Measurements from ENCODE around the gene BCL11A.
"Not testable (repeated sequence)": the region's sequence is repeated elsewhere in the genome, so short reads cannot be mapped to it uniquely, and the experiment has no call there.

The BCL11A gene

DNA sequence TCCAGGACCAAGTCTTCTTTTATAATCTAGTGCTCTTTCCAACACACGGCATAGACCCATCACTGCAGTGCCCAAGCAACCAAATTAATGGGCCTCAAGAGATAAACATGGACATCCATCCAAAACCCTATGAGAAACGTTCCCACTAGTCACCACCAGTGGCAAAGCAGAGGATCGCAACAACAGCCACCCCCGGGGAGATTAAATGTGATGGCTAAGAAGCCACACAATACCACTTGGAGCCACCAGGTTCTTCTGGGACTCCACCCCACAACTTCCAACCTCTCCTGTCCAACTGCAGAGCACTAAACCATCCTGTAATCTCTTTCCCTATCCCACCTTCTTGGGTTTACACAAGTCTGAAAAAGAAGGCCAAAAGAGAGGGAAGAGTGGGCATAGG, 123.8 kb downstream of the BCL11A start:
- DNase-seq (ENCODE audit: low read depth), result no peak

DNA sequence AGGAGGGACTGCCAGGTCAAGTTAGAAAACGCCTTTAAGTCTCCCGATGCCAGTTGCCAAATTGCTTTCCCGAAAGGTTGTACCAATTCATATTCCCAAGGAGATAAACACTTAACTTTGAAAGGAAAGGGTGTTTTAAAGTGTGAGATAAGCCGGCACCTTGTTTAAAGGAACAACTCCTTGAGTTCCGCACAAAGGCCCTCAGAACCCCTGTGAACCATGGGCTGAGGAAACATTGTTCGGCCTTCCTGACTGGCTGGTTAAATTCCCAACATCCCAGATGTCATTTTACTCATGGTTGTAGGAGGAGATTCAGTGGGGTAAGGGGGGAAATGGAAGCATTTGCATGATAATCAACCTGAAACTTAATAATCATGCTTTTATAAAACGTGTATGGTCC, 126.6 kb downstream of the BCL11A start:
- no peak for DNase-seq (ENCODE audit: low read depth)

DNA sequence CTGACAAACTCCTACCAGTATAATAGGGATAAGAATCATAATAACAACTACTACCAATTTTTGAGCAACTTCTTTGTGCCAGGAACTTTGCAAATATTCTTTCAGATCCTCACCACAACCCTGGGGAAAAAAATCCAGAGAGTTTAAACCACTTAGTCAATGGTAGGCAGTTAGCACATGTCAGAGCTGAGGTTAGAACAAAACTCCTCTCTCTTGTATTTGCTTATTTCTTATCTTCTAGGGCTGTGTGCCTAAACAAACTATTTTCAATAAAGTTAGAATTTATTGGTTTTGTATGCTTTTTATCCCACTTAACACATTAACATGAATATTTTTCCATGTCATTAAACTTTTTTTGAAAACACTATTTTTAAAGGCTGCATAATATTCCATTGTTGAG, 127.1 kb downstream of the BCL11A start:
- DNase-seq (ENCODE audit: low read depth), result no peak

DNA sequence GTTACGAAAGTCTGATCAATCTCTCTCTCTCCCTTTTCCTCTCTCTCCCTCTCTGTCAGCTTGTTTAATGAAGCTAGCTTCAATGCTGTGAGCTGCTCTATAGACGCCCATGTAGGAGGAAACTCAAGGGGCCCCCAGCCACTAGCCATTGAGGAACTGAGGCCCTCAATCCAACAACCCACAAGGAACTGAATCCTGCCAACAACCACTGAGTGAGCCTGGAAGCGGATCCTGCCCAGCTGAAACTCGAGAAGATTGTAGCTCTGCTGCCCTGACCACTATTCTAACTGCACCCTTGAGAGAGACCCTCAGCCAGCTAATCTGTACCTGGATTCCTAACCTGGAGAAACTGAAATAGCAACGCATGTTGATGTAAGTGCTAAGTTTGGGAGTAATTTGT, 129.2 kb downstream of the BCL11A start:
- DNase-seq (ENCODE audit: low read depth), result no peak

DNA sequence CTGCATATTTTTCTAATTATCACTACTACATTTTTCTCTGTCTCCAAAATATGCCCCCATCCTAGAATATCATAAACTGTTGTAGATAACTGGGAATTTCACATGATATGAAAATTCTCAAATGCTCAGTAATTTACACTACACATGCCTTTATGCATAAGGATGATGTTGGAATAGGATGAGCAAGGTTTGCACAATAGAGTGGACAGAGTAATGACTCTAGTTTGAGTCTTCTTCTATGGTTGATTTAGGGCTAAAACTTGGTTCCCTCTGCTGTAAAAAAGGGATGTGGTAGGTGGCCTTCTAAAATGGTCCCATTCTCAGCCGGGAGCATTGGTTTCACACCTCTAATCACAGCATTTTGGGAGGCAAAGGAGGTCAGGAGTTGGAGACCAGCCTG, 129.9 kb downstream of the BCL11A start:
- no peak for DNase-seq (ENCODE audit: low read depth)

DNA sequence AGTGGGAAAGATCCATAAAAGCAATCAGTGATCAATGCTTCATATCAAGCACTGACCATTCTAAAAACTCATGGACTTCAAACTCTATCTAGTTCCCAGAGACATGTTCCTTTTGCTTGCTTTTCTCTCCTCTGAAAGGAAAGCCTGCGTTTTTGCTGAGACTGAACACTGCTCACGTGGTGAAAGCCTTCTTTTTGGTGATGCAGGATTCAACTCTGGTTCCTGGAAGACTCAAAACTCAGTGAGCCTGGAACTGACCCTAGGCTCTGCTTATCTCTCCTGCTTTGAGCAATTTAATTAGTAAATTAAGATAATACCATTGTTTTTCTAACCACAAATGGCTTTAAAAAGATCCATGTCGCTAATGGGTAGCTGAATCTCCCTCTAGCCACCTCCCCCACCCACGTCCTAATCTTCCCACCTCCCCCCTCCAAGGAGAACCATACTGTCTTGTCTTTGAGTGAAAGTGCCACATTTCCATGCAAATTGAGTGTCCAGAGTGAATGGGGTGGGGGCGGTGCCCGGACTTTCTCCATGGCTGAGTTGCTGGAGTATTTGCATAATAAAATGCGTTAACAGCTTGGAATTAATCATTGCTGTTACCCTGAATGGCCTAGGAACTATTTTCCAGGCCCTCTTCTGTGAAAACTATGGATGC, 130.5 kb downstream of the BCL11A start:
- DNase-seq (ENCODE audit: low read depth), result no peak

DNA sequence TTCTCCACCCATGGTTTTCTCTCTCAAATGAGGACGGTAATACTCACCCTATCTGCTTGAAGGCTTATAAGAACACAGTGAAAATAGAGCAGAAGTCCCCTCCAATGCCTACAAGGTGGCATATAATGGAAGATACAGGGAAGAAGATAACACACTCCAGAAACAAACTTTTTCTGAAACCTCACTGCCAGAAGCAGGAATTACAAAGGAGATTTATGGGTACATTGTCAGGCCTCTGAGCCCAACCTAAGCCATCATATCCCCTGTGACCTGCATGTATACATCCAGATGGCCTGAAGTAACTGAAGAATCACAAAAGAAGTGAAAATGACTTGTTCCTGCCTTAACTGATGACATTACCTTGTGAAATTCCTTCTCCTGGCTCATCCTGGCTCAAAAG, 136.2 kb downstream of the BCL11A start:
- not testable (repeated sequence) for DNase-seq (ENCODE audit: low read depth)

DNA sequence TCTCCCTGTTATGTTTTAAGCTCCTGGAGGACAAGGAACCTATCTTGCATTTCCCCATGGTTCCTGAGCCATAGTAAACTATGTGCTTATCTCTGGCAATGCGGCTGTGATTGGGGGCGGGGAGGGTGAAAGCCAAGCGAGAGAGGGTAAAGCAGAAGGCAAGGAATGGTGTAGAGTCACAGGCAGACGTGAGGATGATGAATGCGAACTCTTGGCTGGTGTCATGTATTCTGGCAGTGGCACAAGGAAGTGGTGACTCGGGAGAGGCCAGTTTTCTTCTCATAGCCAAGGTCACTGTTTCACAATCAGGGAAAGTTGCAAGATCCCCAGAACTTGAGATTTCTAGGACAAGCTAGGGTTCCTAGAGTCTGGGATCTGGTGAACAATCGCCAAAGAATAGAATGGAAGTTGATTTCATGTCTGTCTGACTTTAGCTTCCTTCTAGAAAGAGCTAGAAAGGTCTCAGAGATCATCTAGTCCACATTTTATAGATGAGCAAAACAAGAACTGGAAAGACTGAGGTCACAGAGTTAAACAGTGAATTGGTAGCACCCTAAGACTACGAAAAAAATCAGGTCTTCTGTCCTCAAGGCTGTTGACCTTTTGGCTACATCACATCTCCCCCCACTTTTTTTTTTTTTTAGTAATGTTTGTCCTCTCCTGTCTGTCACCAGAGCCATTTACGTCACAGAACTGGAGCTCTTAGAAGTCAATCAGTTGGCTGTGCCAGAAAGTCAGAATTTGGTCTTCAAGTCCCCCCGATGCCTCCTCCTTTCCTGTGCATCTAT, 137.0 kb downstream of the BCL11A start:
- no peak for DNase-seq (ENCODE audit: low read depth)

DNA sequence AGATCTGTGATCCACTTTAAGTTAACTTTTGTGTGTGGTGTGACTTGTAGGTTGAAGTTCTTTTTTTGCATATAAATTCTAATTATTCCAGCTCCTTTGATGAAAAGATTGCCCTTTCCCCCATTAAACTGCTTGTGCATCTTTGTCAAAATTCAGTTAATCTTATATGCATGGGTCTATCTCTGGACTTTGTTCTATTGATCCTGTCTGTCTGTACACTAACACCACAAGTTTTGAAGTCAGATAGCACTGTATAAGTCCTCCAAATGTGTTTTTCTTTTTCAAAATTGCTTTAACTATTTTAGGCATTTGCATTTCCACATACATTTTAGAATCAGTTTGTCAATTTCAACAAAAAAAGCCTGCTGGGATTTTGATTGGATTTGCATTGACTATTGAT, 137.6 kb downstream of the BCL11A start:
- no peak for DNase-seq (ENCODE audit: low read depth)

DNA sequence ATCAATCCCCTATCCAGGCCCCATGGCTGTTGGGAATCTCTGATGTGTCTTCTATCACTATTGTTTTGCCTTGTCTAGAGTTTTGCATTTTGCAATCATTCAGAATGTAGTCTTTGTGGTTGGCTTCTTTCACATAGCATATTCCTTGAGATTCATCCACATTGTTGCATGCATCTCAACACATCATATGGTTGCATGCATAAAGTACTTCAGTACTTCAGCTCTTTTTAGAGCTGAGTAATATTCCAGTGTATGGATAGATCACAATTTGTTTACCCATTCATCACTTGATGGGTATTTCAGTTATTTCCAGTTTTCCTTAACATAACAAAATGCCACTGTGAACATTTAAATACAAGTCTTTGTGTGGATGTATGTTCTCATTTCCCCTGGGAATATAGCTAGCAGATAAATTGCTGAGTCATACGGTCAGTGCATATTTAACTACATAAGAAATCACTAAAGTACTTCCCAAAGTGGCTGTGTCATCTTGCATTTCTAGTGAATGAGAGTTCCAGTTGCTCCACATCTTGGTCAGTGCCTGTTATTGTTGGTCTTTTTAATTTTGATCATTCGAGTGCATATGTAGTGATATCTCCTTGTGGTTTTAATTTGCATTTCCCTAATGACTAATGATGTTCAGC, 138.8 kb downstream of the BCL11A start:
- DNase-seq (ENCODE audit: low read depth), result no peak

DNA sequence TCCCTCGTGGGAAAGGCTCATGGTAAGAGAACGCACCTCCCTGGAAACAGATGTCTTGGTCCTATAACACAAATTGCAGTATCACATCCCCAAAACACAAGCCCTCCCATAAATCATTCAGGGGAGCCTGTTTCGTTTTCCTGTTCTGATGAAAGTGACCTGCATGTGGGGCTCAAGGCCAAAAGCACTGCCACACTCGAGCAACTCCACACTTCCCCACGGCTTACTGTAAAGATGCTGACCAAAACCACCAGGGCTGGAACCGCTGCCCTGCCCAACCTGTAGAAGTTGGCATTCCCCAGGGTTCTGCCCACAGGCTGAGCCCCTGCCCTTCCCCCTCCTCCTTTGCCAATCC, 139.7 kb downstream of the BCL11A start:
- DNase-seq (ENCODE audit: low read depth), result no peak

DNA sequence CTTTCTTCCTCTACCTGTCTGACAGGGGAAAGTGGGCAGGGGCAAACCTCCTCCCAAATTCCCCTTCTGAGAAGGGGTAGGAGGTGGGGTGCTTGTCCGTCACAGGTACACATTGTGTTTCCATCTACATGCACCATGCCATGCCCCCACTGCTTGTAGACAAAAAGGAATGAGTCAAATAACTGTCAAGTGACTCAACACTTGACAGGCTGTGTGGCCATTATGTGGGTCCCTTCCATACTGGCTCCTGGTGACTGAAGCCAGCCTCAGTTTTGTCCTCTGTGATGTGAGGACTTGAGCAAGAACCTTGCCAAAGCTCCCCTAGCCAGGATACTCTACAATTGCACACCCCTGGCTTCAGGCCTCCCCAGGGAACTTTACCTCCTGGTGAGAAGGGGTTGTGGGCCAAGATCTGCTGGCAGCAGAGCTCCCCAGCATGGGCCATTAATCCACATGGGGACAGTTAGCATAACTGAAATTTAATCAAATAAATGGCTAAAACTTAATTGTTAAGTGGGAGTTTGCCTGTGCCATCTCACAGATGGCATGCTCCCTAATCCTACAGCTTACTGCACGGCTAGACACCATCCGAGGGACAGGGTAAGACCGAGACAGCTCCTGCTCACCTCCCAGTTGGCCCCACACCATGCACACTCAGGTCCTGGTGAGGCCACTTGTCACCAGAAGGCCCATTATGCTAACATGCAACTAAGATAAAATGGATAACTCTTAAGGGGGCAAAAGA, 140.2 kb downstream of the BCL11A start:
- DNase-seq (ENCODE audit: low read depth), result no peak

DNA sequence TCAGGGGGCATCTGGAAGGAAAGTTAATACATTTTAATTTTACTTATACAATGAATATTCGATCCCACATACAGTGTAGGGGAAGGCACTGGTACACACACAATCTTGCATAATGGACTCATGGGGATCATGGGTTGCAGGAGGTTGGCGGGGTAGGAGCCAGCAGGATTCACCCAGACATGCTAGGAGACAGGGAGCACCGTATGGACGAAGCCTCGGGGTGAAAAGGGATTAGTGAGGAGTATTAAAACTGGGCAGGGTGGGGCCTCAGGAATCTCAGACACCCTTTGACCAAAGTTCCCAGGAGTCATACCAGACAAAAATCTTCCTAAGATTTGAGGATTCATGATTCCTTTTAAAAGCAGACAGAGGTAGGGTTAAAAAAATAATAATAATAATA, 140.8 kb downstream of the BCL11A start:
- no peak for DNase-seq (ENCODE audit: low read depth)

DNA sequence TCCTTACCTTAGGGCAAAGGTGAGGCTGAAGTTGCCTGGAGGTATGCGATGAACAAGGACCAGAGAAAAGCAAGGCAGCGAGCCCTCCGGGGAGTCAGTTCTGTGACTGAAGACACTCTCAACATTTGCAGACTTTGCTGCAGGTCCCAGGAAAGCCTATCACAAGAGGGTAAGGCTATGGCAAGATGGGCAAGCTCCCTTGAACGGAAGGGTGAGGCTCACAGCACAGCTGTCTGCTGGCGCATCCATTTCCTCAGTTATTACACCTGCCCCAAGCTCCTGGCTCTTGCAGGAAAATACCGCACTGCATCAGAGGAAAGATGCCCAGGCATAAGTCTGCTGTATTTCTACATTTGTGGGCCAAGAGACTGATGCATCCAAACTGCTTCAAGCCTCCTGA, 141.4 kb downstream of the BCL11A start:
- no peak for DNase-seq (ENCODE audit: low read depth)

DNA sequence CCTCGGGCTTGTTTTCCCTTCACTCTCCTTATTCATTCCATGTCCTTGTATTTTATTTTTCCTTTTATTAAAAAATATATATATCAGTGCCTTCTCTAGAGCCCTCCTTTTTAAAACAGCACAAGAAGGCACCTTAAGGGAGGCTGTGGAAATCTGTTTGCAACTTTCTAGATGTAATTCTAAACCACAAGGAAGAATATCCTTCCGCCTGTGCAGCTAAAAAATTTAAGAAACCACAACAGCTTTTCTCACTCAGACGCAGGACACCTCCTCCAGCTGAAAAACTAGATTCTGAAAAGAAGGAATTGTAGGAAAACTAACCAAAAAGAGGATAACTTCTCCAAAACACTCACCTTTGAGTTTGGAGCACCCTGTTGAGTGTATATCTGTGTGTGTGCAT, 142.2 kb downstream of the BCL11A start:
- no peak for DNase-seq (ENCODE audit: low read depth)

DNA sequence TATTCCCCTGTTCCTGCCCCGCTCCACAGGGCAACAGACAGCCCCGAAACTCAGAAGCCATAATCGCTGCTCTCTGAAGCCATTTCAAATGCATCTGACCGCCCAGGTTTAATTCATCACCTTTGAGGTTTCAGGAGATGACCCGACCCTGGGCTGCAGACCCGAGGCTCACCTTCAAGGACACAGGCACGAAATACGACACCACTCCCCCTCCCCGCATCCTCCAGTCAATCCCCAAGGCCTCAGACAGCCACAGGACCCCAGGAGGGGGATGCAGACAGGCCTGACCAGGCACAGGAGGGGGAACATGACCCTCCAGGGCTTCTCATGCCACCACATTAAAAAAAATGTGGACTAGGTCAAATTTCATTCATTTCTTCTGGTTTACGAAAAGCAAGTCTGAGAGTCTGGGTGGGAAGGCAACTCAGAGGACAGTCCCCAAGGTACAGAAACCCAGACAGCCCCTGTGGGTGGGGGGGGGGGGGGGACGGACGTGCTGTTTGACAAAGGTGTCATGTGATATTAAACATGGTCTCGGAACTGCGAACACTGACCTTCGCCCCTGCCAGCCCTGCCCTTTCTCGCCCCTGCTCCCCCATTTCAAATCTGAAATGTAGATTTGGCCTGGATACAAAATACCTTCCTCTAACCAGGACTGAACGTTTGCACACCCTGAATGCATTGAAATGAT, 142.9 kb downstream of the BCL11A start:
- DNase-seq (ENCODE audit: low read depth), result no peak

DNA sequence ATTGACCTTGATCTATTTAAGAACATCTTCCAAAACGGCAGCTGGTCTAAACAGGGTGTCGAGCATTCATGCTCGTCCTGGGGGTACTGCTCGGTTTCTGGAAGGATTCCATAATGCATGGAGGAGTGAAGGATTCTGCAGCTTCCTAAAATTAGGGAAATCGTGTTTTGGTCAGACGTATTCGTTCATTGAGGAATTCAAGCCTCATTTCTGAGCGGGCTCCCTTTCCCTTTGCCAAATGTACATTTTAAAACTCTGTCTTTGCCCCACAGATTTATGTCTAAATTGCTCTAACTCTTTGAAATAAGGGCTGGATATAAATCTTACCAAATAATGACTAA, 144.0 kb downstream of the BCL11A start:
- DNase-seq (ENCODE audit: low read depth), result no peak

DNA sequence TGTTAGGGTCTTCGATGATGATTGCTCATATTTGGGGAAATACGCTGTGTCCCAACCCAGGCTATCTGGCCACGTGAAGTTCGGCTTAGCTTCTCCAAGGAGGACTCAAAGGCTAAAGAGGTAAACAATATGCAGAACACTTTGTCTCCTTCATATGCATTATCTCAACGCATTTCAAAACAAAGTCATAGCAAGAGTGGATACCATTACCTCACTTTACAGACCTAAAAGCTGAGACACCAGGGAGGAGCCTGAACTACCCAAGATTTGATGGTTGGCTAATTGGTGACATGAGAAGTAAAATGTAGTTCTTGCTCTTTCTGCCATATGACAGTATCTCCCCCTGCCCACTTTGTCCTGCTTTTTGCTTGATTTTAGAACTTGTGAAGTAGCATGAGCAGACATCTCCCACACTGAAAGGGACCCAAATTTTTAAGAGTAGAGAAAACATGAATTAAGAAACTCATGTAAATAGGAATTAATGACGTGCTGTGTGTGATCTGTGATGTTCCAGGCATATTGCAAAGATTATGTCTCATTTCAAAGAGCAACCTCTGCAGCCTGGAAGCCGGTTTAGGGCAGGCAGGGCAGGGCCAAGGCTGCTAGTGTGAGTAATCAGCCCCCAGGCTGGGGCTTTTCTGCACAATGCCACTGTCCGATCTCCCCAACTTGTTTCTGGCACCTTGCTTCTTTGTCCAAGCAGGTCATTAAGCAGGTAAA, 144.5 kb downstream of the BCL11A start:
- DNase-seq (ENCODE audit: low read depth), result no peak

DNA sequence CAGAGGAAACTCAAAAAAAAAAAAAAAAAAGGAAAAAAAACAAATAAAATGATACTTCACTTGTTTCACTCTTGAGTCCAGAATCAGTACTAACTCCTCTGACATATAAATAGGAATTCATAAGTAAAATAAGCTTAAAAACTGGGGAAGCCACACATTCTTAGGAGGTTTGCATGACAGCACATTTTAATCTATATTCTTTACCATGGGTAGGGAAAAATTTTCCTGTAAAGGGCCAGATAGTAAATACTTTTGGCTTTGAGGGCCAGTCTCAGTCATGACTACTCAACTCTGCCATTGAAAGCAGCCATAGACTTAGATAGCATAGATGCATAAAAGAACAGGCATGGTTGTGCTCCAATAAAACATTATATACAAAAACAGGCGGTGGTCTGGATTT, 145.2 kb downstream of the BCL11A start:
- DNase-seq (ENCODE audit: low read depth), result no peak

DNA sequence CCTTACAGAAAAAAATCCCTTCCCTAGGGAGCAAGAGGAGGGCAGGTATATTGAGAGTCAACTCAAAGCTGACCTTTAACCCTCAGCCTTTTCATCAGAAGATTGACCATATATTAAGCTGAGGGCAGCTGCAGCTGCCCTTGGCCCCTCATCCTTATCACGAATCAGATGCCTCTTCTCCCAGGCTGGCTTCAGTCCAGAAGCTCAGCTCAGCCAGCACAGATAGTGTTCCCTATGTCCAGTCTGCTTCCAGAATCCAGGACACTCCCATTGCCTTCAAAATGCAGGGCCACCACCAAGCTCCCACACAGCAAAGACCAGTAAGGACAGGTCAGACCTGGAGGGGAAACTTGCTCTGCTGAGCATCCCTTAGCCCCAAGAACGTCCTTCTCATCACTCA, 146.1 kb downstream of the BCL11A start:
- no peak for DNase-seq (ENCODE audit: low read depth)

DNA sequence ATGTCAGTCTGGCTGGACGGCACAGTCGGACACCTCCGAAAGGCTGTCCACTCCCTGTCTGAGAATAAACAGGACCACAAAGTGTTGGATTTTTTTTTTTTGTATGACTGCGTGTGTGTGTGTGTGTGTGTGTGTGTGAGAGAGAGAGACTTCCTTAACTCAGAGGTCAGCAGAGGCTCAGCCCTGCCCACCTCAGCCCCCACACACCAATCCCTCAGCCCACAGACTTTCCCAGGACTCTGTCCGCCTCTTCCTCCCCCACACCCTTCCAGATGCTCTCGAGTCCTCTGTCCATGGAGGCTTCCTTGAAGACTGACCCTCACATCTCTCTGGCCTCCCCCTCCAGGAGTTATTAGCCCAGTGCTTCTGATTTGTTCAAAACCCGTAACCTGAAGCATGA, 147.3 kb downstream of the BCL11A start:
- DNase-seq (ENCODE audit: low read depth), result no peak
